ENCODE measurements around the gene KRT77.

KRT77 gene

GRCh38 chr12:52691076-52691840 lies 12.1 kb downstream of the KRT77 start:
- no peak for DNase-seq (ENCODE audit: low read depth)

GRCh38 chr12:52690351-52691075 lies 12.8 kb downstream of the KRT77 start:
- DNase-seq (ENCODE audit: low read depth) = no peak

- no peak for DNase-seq (ENCODE audit: low read depth)
Measured at GRCh38 chr12:52689936-52690335, 13.4 kb downstream of the KRT77 start.

- no peak for DNase-seq (ENCODE audit: low read depth)
Measured at GRCh38 chr12:52689239-52689638, 14.1 kb downstream of the KRT77 start.

DNA sequence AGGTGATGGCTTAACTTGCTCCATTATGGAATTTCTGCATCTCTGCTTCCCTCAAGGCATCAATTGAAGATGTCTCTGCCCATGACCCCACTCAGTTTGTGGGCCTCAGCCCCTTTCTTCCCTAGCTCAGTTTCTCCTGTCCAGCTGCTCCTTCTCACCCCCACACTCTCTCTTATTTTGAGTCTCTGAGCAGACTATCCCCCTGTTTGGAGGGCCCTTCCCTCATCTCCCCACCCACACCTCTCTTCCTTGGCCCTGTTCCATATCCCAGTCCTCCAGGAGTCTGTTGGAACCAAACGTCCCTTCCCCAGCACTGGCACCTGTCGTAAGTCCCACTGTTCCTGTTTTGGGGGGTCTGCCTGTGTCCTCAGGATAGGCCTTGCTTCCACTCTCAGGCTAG lies 14.8 kb downstream of the KRT77 start:
- no peak for DNase-seq (ENCODE audit: low read depth)

GRCh38 chr12:52687497-52688385 lies 15.6 kb downstream of the KRT77 start:
- DNase-seq (ENCODE audit: low read depth) = no peak

DNA sequence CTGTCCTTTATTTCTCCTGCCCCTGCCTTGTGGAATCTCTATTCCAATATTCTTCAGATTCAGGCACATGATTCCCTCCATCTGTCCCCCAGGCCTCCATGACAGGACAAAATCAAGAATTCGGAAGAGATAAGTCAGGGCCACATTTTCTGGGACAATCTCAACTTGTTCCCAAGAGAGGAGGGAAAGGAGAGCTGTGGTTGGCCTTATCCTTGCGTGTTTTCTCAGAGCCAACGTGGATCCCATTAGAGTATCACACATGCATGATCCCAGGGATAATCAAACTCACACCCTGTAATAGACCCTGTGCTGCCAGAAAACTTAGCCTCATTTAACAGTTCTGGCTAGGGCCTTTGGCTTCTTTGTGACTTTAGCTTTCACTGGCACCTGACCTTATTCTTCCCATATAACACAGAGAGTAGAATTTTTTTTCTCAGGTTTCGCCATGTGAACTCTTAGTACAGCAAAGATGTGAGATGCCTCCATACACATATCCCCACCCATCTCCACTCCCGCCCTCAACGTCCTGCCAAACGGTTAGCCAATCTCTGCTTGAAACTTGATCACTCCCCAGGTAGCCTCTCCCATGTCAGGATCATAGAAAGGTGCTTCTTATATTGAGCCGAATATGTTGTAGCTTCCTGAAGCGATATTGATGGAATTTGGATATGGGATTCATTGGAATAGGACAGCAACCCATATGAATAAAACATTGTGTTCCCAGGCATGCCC lies 16.4 kb downstream of the KRT77 start:
- DNase-seq (ENCODE audit: low read depth) = no peak

DNA sequence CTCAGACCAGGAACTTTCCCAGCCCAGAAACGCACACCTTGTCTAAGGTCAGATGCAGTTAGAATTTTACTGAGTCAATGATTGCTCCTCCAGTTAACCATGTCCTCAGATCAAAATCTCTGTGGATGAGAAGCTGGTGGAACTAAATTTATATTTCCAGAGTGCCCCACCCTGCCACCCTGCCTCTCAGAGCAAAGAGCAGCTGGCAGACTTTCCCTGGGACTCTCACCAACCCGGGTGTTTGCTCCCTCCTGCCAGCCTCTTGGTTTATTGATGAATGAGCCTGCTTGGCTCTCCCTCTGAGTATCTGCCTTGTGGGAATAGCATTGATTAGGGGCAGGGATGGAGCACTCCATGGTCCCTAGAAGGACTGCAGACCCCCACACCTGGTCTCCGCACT lies 17.3 kb downstream of the KRT77 start:
- no peak for DNase-seq (ENCODE audit: low read depth)

- DNase-seq (ENCODE audit: low read depth) = no peak
Measured at GRCh38 chr12:52685406-52685890, 17.9 kb downstream of the KRT77 start.

DNA sequence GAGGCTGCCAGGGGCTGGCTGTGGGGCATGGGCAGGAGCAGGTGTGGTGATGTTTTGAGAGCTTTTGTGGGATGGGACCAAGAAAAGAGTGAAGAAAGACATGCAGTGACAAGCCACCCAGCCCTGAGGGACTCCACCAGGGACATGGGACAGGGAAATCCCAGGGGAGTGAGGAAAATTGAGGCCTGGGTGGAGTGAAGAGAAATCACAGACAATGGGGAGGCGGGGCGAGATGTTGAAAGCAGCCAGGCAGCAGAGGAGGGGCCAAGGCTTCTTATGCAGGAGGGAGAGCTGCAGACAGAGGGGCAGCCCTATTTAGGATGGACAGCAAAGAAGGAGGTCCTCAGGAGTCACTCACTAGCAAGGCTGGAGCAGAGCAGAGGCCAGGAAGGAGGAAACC lies 18.9 kb downstream of the KRT77 start:
- no peak for DNase-seq (ENCODE audit: low read depth)

DNA sequence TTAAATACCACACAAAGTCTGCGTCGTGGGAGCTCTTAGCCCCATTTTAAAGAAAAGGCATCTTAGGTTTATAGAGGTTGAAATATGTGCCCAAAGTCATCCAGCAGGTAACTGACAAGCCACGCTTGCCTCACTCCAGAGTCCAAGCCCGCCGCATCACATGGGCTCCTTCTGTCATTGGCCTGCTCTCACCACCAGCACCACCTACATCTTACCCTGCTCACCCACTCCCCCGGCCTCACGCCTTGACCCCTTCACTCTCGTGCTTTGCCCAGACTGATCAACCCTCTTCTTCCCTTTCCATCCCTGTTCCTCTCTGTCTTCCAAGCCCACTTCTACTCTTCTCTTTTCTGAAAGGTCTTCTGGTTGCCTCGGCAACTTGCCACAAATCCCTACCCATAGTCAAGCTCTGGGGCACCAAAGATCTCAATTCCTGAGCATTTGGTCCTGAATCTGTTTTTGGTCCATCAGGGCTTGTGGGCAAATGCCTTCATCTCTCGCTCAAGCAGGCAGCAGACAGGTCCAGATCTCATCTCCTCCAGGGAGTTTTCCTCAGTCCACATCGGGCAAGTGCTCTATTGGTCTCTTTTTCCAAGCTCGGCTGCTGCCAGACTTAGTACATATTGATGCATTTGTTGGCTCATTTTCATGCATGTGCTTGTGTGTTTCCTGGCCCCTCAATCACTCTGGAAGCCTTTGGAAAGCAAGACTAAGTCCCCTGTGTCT lies 19.6 kb downstream of the KRT77 start:
- no peak for DNase-seq (ENCODE audit: low read depth)

DNA sequence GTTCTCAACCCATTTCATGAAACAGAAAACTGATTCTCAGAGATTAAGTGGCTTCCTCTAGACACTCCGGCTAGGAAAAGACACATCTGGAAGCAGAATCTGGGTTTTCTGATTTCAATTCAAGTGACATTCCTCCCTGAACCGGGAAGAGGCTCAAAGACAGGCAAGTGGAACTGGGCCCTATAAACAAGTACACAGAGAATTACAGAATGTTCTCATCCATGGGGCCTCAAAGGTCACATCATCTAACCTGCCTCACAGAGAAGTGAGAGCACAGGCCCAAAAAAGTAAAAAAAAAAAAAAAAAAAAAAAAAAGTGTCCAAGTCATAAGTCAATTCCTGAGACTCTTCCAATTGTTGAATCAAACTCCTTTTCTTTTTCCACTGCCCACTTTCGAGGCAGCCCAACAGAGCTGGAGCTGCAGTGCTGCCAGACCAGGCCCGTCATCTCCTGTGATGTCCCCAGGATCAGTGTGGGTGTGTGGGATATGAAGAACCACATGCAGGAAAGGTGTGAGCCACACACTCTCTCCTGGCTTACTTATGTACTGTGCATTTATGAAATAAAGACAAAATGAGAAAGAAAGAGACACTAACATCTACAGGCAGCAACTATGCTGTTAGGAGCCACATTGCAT lies 20.3 kb downstream of the KRT77 start:
- DNase-seq (ENCODE audit: low read depth) = no peak

DNA sequence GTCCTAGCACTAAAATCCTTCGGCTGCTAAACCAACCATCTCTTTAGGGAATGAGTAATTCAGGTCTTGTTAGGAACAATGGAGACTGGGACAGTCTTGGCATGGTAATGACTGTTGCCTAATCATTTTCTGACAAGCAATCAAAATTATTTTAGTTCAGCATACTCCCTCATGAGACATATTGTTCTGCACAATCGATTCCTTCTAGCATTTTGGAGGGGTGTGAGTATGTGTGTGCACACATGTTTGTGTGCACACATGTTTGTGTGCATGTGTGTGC lies 21.0 kb downstream of the KRT77 start:
- no peak for DNase-seq (ENCODE audit: low read depth)

- no peak for DNase-seq (ENCODE audit: low read depth)
Measured at GRCh38 chr12:52681526-52682380, 21.6 kb downstream of the KRT77 start.

DNA sequence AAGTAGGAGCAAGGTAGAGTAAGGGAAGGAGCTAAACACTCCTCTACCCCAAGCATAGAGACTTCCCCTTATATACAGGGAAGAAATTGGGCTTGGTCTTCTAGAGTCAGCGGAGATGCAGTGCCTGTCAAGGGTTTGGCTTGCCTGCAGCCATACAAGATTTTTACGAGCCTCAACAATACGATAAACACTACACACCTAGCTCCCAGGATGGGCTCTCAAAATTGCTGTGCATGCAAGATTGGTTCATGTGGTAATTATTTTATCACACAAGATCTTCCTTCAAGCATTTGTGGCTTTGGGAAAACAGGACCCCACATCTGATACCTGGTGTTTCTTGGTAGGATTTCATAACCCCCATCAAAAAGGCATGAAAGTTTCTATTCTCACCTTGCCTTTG lies 23.0 kb downstream of the KRT77 start, which contains the start of gene KRT1:
Gene KRT1, minus strand, starts transcription at position 45 of the 400 bp plus-strand sequence. CDS start 59 bp downstream, outside the sequence.
- no peak for DNase-seq (ENCODE audit: low read depth)

DNA sequence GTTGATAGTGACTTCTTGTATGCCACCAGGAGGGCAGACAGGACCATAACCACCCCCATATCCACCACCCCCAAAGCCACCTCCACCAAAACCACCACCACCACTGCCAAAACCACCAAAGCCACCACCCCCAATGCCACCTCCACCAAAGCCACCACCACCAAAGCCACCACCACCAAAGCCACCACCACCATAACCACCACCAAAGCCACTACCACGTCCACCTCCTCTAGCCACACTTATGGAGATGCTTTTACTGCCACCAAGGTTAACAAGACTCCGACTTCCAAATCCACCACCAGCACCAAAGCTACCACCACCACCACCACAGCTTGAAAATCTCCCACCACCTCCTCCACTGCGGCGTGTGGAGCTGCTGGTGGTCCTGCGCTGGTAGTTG lies 23.4 kb downstream of the KRT77 start:
- DNase-seq (ENCODE audit: low read depth) = no peak

DNA sequence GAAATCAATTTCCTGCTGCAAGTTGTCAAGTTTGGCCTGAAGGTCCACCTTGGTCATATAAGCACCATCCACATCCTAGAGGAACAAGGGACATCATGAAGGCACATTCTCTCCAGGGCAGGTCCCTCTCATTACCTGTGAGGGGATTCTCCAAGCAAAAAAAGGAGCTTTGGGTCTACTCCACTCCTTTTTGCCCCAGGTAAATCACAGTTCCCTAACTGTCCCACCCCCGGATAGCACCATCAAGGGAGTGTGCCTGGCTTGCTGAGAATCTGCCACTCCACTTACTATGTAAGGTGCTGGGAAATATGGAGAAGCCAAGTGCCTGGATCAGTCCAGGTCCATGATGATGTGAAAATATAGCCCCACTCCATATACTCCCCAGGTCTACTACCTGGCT lies 25.7 kb downstream of the KRT77 start:
- no peak for DNase-seq (ENCODE audit: low read depth)

- no peak for DNase-seq (ENCODE audit: low read depth)
Measured at GRCh38 chr12:52677126-52677525, 26.2 kb downstream of the KRT77 start.

DNA sequence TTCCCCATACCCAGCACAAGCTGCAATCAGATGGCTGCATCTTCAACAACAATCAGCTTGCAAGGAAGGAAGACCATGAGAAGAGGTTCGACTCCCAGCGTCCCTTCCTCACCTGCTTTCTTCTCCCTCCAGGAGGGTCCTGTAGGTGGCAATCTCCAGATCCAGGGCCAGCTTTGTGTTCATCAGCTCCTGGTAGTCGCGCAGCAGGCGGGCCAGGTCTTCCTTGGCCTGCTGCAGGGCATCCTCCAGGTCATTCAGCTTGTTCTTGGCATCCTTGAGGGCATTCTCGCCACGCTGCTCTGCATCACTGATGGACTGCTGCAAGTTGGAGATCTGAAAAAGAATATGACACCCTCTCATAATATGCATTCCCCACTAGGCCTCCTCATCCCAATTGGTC lies 27.2 kb downstream of the KRT77 start:
- no peak for DNase-seq (ENCODE audit: low read depth)

GRCh38 chr12:52675301-52675701 lies 28.0 kb downstream of the KRT77 start:
- no peak for DNase-seq (ENCODE audit: low read depth)

Data from HS-5 (cell line).